GM23338 (cell line): ENCODE results near the gene C22orf15. TPM values are rescaled to one million over a fixed set of nuclear protein-coding genes. Genes with fewer than 3 reads are reported as not detected.

ENCODE experiments used
- ETS1 ChIP-seq: IDR thresholded peaks from 2 replicates; pipeline ENCODE4 v1.6.1; 2016; ENCODE audit warnings: antibody characterized with exemption
- POLR2AphosphoS5 ChIP-seq: IDR thresholded peaks from 2 replicates; pipeline ENCODE4 v1.6.1; 2016; ENCODE audit warnings: antibody characterized with exemption, low read depth
- ZNF331 ChIP-seq: fragments of 250-450 bp; sonication (Bioruptor Pico); IDR thresholded peaks from 2 replicates; pipeline ENCODE4 v1.5.0; 2020; ENCODE audit warnings: low read depth, mild to moderate bottlenecking, moderate library complexity
- polyA plus RNA-seq: library from polyadenylated mRNA; unstranded; fragments of >200 nt; fragmentation: Nextera tagmentation; extraction: Ambion mirVana; gene quantifications from 2 replicates; pipeline ENCODE4 v1.2.1, GENCODE V29; 2016
- total RNA-seq: library from RNA; depleted of rRNA; stranded (reverse); fragments of >200 nt; shearing (Covaris generic); gene quantifications from 2 replicates; pipeline ENCODE4 v1.2.3, GENCODE V29; 2014; rRNA removed

The C22orf15 gene
- total and polyA plus RNA-seq, 2 experiments from 2014 or later = 3.6 to 9.3 TPM

- no peak for TF ChIP-seq ZNF331 (CRISPR knock-in tag)
- no peak for TF ChIP-seq POLR2AphosphoS5
- TF ChIP-seq ETS1 = no peak
Observed at GRCh38 chr22:23812378-23812777, 49.6 kb downstream of the C22orf15 start (continued).

Other genes with a start within 250 kb of the C22orf15 start
- not detected in 2 replicates for gene IGLL1, start 182.7 kb upstream of the C22orf15 start, total RNA-seq
- not detected in 2 replicates for gene IGLL1, start 182.7 kb upstream of the C22orf15 start, polyA plus RNA-seq
- gene DRICH1, start 130.7 kb upstream of the C22orf15 start, total RNA-seq = not detected in 2 replicates
- not detected in 2 replicates for gene DRICH1, start 130.7 kb upstream of the C22orf15 start, polyA plus RNA-seq
- gene RGL4, start 72.0 kb upstream of the C22orf15 start, total RNA-seq = not detected in 2 replicates
- gene RGL4, start 72.0 kb upstream of the C22orf15 start, polyA plus RNA-seq = 0.07 and 0.16 TPM in 2 replicates
- 2.6 TPM in 2 replicates for gene ZNF70, start 11.9 kb upstream of the C22orf15 start, total RNA-seq
- gene ZNF70, start 11.9 kb upstream of the C22orf15 start, polyA plus RNA-seq = 0.19 and 0.45 TPM in 2 replicates
- not detected in 2 replicates for gene VPREB3, start 8.6 kb upstream of the C22orf15 start, total RNA-seq
- 1.1 and 2.1 TPM in 2 replicates for gene VPREB3, start 8.6 kb upstream of the C22orf15 start, polyA plus RNA-seq
- gene CHCHD10, start 5.0 kb downstream of the C22orf15 start, total RNA-seq = 1.2 and 11.4 TPM in 2 replicates
- gene CHCHD10, start 5.0 kb downstream of the C22orf15 start, polyA plus RNA-seq = 101 and 113 TPM in 2 replicates
- gene MMP11, start 9.9 kb downstream of the C22orf15 start, total RNA-seq = 12.1 and 17.4 TPM in 2 replicates
- 4.9 and 5.3 TPM in 2 replicates for gene MMP11, start 9.9 kb downstream of the C22orf15 start, polyA plus RNA-seq
- 115 and 132 TPM in 2 replicates for gene SMARCB1, start 24.0 kb downstream of the C22orf15 start, total RNA-seq
- gene SMARCB1, start 24.0 kb downstream of the C22orf15 start, polyA plus RNA-seq = 113 and 114 TPM in 2 replicates
- gene DERL3, start 76.0 kb downstream of the C22orf15 start, total RNA-seq = 10.6 and 13.6 TPM in 2 replicates
- gene DERL3, start 76.0 kb downstream of the C22orf15 start, polyA plus RNA-seq = 16.6 and 19.5 TPM in 2 replicates
- gene SLC2A11, start 94.9 kb downstream of the C22orf15 start, total RNA-seq = 15.1 and 21.8 TPM in 2 replicates
- 7.1 and 7.4 TPM in 2 replicates for gene SLC2A11, start 94.9 kb downstream of the C22orf15 start, polyA plus RNA-seq
- gene MIF, start 131.4 kb downstream of the C22orf15 start, total RNA-seq = 800 and 881 TPM in 2 replicates
- gene MIF, start 131.4 kb downstream of the C22orf15 start, polyA plus RNA-seq = 5,205 and 5,707 TPM in 2 replicates
- 5.7 TPM in 2 replicates for gene GSTT2B, start 198.2 kb downstream of the C22orf15 start, total RNA-seq
- 16.4 and 17.2 TPM in 2 replicates for gene GSTT2B, start 198.2 kb downstream of the C22orf15 start, polyA plus RNA-seq
- gene DDTL, start 203.9 kb downstream of the C22orf15 start, total RNA-seq = 1.5 and 2.1 TPM in 2 replicates
- 3.3 and 3.7 TPM in 2 replicates for gene DDTL, start 203.9 kb downstream of the C22orf15 start, polyA plus RNA-seq
- 124 and 150 TPM in 2 replicates for gene DDT, start 211.5 kb downstream of the C22orf15 start, total RNA-seq
- 216 and 232 TPM in 2 replicates for gene DDT, start 211.5 kb downstream of the C22orf15 start, polyA plus RNA-seq
- not detected in 2 replicates for gene GSTT2, start 217.1 kb downstream of the C22orf15 start, total RNA-seq
- 0.44 and 1.3 TPM in 2 replicates for gene GSTT2, start 217.1 kb downstream of the C22orf15 start, polyA plus RNA-seq
- gene GSTT4, start 242.5 kb downstream of the C22orf15 start, total RNA-seq = not detected in 2 replicates
- not detected in 2 replicates for gene GSTT4, start 242.5 kb downstream of the C22orf15 start, polyA plus RNA-seq
- gene CABIN1, start 248.3 kb downstream of the C22orf15 start, total RNA-seq = 61.2 and 65.3 TPM in 2 replicates
- gene CABIN1, start 248.3 kb downstream of the C22orf15 start, polyA plus RNA-seq = 27.4 and 28.2 TPM in 2 replicates